Endometrial microvascular endothelial cells (primary cell): ENCODE results near the gene CDK11B. TPM values are rescaled to one million over a fixed set of nuclear protein-coding genes. Genes with fewer than 3 reads are reported as not detected.

ENCODE experiments used
- in situ Hi-C: cut with HindIII; loops from 2 replicates; pipeline ENCODE4 v1.10.0; 2017; ENCODE audit warnings: low sequenced_read_pairs, low pct_unique_long_range_greater_than_20kb; ENCODE audit errors: inconsistent ontology term
- total RNA-seq: library from RNA; depleted of rRNA; stranded (reverse); fragments of >200 nt; gene quantifications from one replicate; pipeline ENCODE4 v1.2.3, GENCODE V29; 2015; ENCODE audit errors: inconsistent ontology term

CDK11B gene
- total RNA-seq, 1 donor from 2014 or later, result 17.7 TPM

GRCh38 chr1:1630191-1630964 is 28.4 kb downstream of the CDK11B start:
- in situ Hi-C loops, result no loop called here

- in situ Hi-C loops, result no loop called here
Measured at GRCh38 chr1:1629430-1630190, 29.2 kb downstream of the CDK11B start.

- in situ Hi-C loops, result no loop called here
Measured at GRCh38 chr1:1628754-1629429, 29.9 kb downstream of the CDK11B start.

- in situ Hi-C loops, result no loop called here
Measured at GRCh38 chr1:1627829-1628753, 30.7 kb downstream of the CDK11B start.

GRCh38 chr1:1627261-1627828 is 31.5 kb downstream of the CDK11B start:
- in situ Hi-C loops, result no loop called here

GRCh38 chr1:1626207-1627141 is 32.3 kb downstream of the CDK11B start:
- in situ Hi-C loops, result no loop called here

- in situ Hi-C loops, result no loop called here
Measured at GRCh38 chr1:1625824-1626206, 33.0 kb downstream of the CDK11B start.

GRCh38 chr1:1625404-1625775 is 33.4 kb downstream of the CDK11B start:
- in situ Hi-C loops, result no loop called here

- in situ Hi-C loops, result no loop called here
Measured at GRCh38 chr1:1624443-1625403, 34.1 kb downstream of the CDK11B start.

- in situ Hi-C loops, result no loop called here
Measured at GRCh38 chr1:1623631-1624442, 35.0 kb downstream of the CDK11B start.

GRCh38 chr1:1623181-1623630 is 35.6 kb downstream of the CDK11B start:
- in situ Hi-C loops, result no loop called here

GRCh38 chr1:1622788-1623094 is 36.1 kb downstream of the CDK11B start:
- in situ Hi-C loops, result no loop called here

GRCh38 chr1:1622010-1622787 is 36.6 kb downstream of the CDK11B start:
- in situ Hi-C loops, result no loop called here

- in situ Hi-C loops, result no loop called here
Measured at GRCh38 chr1:1621173-1622009, 37.4 kb downstream of the CDK11B start.
